ENCODE results near the gene PLIN4.

PLIN4 gene

DNA sequence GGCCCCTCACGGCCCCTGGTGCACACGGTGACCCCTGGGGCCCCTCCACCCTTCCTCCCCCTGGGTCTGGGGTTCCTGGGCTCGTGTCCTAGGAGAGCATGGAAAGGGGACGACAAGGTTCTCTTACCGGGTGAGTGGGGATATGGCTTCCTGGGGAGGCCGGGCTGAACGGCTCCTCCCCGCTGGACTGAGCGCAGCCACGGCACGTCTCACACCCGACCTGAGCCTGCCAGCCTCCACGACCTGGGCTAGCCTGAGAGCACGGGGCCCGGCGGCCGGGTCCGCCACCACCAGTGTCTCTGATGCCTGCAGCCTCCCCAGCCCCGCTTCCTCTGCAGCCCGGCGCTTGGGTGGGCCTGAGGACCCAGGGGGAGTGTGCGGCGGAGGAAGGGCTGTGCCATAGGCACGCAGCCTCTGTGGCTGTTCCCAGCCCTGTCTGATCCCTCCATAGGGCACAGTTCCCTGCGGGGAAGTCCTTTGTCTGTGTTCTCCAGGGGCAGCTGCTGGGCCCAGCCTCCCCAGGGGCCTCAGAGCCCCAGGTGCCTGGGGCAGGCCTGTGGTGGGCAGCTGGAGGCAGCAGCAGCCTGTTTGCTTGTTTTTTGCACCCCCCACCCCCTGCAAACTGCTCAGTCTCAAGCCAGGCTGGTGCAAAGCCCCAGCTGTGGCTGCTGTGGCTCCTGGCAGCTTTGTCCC, 15.0 kb downstream of the PLIN4 start:
- H2AFZ ChIP-seq (ENCODE audit: low read length, unreplicated experiment), result no peak overlapping the region
- H3K79me2 ChIP-seq (ENCODE audit: control insufficient read depth, insufficient read depth, low read length, unreplicated experiment), result no peaks in the 10 kb centered on the region
- H3K4me3 ChIP-seq (ENCODE audit: low read depth, low read length), result no peak overlapping the region
- H3K4me1 ChIP-seq (ENCODE audit: control insufficient read depth, insufficient read depth, low read length, unreplicated experiment), result peaks cover 8% of the 10 kb centered on the region
- H3K27me3 ChIP-seq (ENCODE audit: insufficient read depth, low read length), result no peaks in the 10 kb centered on the region
- no peak overlapping the region for H3K27ac ChIP-seq (ENCODE audit: low read depth, low read length)
- H3K36me3 ChIP-seq (ENCODE audit: insufficient read depth, low read length), result no peaks in the 10 kb centered on the region

DNA sequence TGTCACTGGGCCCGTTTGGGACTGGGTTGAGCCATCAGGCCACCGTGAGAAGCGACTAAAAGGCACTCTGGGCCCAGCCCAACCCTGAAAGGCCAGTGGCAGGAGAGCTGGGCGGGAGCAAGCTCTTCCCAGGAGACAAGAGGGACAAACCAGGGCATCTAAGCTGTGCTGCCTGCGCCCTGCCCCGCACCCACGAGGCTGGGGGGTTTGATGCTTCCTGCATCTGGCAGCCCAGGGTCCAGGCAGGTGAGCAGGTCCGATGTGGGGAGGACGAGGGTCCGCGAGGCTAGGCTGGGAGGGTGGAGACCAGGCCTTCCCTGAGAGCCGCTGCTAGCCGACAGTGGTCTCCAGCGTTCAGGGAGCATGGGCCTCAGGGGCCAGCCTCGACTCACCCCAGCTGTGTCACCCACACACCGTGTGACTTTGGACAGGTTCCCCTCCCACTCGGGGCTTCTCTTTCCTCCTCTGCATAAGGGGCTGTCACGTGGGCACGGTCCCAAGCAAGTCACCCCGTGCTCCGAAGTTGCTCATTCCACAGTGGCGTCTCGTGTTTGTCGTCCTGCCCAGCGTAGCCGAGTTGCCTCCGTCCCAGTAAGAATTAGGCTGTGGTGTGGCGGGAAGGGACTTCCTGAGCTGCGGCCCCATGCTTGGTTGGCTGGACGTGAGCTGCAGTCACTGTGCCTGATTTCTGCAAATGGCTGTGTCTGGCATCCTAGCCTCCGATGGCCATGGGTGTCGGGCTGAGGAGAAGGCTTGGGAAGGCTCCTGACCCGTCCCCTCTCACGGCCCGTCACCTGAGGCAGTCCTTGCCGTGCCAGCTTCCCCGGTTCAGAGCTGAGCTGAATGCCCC, 15.8 kb downstream of the PLIN4 start:
- Histone ChIP-seq H3K36me3 (ENCODE audit: insufficient read depth, low read length) (no peaks in the 10 kb centered on the region), H3K27ac (ENCODE audit: low read depth, low read length) (no peak overlapping the region), H3K4me1 (ENCODE audit: control insufficient read depth, insufficient read depth, low read length, unreplicated experiment) (peaks cover 8% of the 10 kb centered on the region), H3K27me3 (ENCODE audit: insufficient read depth, low read length) (no peaks in the 10 kb centered on the region), H2AFZ (ENCODE audit: low read length, unreplicated experiment) (no peak overlapping the region), H3K79me2 (ENCODE audit: control insufficient read depth, insufficient read depth, low read length, unreplicated experiment) (no peaks in the 10 kb centered on the region), H3K4me3 (ENCODE audit: low read depth, low read length) (no peak overlapping the region)

DNA sequence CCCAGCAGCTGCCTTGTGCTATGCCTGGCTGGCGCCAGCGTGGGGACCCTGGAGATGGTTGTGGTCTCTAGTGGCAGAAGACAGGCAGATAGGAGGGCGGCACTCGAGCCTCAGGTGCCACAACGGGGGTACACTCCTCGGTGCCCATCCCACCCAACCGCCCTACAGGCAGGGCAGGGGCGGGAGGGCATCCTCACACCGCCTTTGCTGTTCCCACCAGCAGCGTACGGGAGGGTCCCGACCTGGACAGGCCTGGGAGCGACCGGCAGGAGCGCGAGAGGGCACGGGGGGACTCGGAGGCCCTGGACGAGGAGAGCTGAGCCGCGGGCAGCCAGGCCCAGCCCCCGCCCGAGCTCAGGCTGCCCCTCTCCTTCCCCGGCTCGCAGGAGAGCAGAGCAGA, 16.6 kb downstream of the PLIN4 start:
- Histone ChIP-seq H2AFZ (ENCODE audit: low read length, unreplicated experiment) (no peak overlapping the region), H3K36me3 (ENCODE audit: insufficient read depth, low read length) (no peaks in the 10 kb centered on the region), H3K27me3 (ENCODE audit: insufficient read depth, low read length) (no peaks in the 10 kb centered on the region), H3K27ac (ENCODE audit: low read depth, low read length) (no peak overlapping the region), H3K4me3 (ENCODE audit: low read depth, low read length) (no peak overlapping the region), H3K4me1 (ENCODE audit: control insufficient read depth, insufficient read depth, low read length, unreplicated experiment) (peaks cover 5% of the 10 kb centered on the region), H3K79me2 (ENCODE audit: control insufficient read depth, insufficient read depth, low read length, unreplicated experiment) (no peaks in the 10 kb centered on the region)

DNA sequence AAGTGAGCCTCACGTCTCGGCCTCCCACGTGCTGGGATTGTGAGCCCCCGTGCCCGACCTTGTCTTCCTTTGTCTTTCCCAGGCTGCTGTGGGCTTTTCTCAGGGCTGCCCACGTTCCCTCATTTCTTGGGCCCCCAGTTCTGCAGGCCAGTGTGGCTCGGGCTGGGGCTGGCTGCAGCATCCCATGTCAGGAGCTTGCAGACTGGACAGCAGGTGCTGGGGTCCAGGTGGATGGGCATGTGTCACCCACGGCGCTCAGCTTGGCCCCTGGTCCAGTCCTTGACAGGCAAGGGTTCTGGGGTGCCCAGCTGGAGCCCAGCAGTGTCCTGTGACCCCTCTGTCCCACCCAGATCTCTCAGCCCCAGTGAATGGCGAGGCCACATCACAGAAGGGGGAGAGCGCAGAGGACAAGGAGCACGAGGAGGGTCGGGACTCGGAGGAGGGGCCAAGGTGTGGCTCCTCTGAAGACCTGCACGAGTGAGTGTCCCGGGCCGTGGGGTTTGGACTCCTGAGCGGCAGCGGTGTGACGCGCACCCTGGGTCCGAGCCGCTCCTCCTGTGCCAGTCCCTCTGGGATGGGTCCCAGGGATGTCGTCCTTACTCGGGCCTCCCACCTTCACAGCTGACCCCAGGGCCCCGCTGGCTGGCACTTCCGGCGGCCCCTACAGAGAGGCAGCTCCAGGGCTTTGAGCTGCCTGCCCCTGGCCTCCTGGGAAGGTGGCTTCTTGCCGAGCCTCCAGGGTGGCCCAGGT, 17.3 kb downstream of the PLIN4 start:
- Histone ChIP-seq H3K79me2 (ENCODE audit: control insufficient read depth, insufficient read depth, low read length, unreplicated experiment) (no peaks in the 10 kb centered on the region), H3K27me3 (ENCODE audit: insufficient read depth, low read length) (no peaks in the 10 kb centered on the region), H2AFZ (ENCODE audit: low read length, unreplicated experiment) (no peak overlapping the region), H3K4me3 (ENCODE audit: low read depth, low read length) (no peak overlapping the region), H3K4me1 (ENCODE audit: control insufficient read depth, insufficient read depth, low read length, unreplicated experiment) (no peaks in the 10 kb centered on the region), H3K36me3 (ENCODE audit: insufficient read depth, low read length) (no peaks in the 10 kb centered on the region), H3K27ac (ENCODE audit: low read depth, low read length) (no peak overlapping the region)

DNA sequence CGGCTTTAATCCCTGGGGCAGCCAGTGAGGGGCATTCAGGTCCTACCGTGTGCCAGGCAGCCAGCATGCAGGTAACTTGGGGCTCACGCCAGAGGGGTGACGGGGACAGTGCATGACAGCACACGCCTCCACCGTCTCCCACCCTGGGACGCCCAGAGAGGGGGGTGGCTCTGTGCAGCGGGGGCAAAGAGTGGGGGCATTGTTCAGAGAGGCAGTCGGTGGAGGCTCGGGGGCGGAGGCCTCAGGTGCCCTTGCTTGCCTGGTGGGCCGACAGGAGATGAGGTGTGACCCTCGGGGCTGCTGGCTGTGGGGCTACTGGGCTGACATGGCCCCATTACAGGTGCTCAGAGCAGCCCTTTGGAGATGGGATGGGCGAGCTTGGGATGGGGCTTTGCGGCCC, 18.4 kb downstream of the PLIN4 start:
- Histone ChIP-seq H3K79me2 (ENCODE audit: control insufficient read depth, insufficient read depth, low read length, unreplicated experiment) (no peaks in the 10 kb centered on the region), H2AFZ (ENCODE audit: low read length, unreplicated experiment) (no peak overlapping the region), H3K36me3 (ENCODE audit: insufficient read depth, low read length) (no peaks in the 10 kb centered on the region), H3K4me1 (ENCODE audit: control insufficient read depth, insufficient read depth, low read length, unreplicated experiment) (no peaks in the 10 kb centered on the region), H3K27ac (ENCODE audit: low read depth, low read length) (no peak overlapping the region), H3K27me3 (ENCODE audit: insufficient read depth, low read length) (no peaks in the 10 kb centered on the region), H3K4me3 (ENCODE audit: low read depth, low read length) (no peak overlapping the region)

DNA sequence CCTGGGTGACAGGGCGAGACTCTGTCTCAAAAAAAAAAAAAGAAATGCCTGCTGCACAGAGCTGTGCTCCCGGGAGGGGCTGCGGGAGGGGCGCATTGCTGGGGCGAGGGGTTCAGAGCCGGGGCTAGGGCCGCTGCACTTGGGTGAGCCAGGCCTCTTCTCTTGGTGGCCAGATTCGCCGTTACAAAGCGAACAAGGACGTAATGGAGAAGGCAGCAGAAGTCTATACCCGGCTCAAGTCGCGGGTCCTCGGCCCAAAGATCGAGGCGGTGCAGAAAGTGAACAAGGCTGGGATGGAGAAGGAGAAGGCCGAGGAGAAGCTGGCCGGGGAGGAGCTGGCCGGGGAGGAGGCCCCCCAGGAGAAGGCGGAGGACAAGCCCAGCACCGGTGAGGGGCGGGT, 19.0 kb downstream of the PLIN4 start:
- H3K4me1 ChIP-seq (ENCODE audit: control insufficient read depth, insufficient read depth, low read length, unreplicated experiment), result no peaks in the 10 kb centered on the region
- H3K27ac ChIP-seq (ENCODE audit: low read depth, low read length), result no peak overlapping the region
- H3K4me3 ChIP-seq (ENCODE audit: low read depth, low read length), result no peak overlapping the region
- H3K79me2 ChIP-seq (ENCODE audit: control insufficient read depth, insufficient read depth, low read length, unreplicated experiment), result no peaks in the 10 kb centered on the region
- no peaks in the 10 kb centered on the region for H3K27me3 ChIP-seq (ENCODE audit: insufficient read depth, low read length)
- no peaks in the 10 kb centered on the region for H3K36me3 ChIP-seq (ENCODE audit: insufficient read depth, low read length)
- H2AFZ ChIP-seq (ENCODE audit: low read length, unreplicated experiment), result no peak overlapping the region

DNA sequence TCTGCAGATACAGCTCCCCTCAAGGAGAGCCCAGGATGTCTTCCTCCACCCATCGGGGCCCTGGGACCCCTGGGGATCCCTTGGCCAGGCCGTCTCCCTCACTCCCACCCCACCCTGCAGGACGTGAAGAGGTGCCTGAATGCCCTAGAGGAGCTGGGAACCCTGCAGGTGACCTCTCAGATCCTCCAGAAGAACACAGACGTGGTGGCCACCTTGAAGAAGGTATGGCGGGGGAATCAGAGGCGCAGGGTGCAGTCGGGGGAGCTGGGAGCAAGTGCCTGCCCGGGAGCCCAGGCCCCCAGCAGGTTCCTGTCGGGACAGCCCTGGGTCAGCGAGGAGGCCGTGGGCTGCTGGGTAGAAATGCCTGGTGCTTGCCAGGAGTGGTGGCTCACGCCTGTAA, 19.6 kb downstream of the PLIN4 start:
- Histone ChIP-seq H2AFZ (ENCODE audit: low read length, unreplicated experiment) (no peak overlapping the region), H3K27ac (ENCODE audit: low read depth, low read length) (no peak overlapping the region), H3K4me3 (ENCODE audit: low read depth, low read length) (no peak overlapping the region), H3K27me3 (ENCODE audit: insufficient read depth, low read length) (no peaks in the 10 kb centered on the region), H3K4me1 (ENCODE audit: control insufficient read depth, insufficient read depth, low read length, unreplicated experiment) (no peaks in the 10 kb centered on the region), H3K36me3 (ENCODE audit: insufficient read depth, low read length) (no peaks in the 10 kb centered on the region), H3K79me2 (ENCODE audit: control insufficient read depth, insufficient read depth, low read length, unreplicated experiment) (no peaks in the 10 kb centered on the region)

DNA sequence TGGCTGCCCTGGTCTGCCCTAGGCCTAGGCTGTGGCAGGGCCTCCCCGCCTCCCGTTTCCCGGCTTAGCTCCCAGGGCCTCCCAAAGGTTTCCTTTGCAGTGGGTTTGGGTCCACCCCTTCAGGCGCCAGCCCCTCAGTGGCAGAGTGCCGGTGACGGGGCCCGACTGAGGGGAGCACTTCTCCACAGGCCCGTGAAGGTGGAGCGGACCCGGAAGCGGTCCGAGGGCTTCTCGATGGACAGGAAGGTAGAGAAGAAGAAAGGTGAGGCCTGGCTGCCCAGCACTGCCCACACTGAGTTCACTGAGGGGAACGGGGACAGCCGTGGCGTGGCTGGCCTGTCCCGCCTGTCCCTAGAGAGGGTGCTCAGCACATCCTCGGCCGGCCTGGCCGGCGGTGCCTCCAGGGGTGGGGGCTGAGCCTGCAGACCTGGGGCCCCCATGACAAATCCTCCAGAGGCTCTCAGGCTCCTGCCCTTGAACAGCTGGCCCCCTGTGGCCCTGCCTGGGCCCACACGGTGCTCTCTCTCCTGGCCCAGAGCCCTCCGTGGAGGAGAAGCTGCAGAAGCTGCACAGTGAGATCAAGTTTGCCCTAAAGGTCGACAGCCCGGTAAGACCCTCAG, 20.4 kb downstream of the PLIN4 start:
- H2AFZ ChIP-seq (ENCODE audit: low read length, unreplicated experiment), result no peak overlapping the region
- no peaks in the 10 kb centered on the region for H3K4me1 ChIP-seq (ENCODE audit: control insufficient read depth, insufficient read depth, low read length, unreplicated experiment)
- no peaks in the 10 kb centered on the region for H3K27me3 ChIP-seq (ENCODE audit: insufficient read depth, low read length)
- H3K27ac ChIP-seq (ENCODE audit: low read depth, low read length), result no peak overlapping the region
- H3K4me3 ChIP-seq (ENCODE audit: low read depth, low read length), result no peak overlapping the region
- no peaks in the 10 kb centered on the region for H3K79me2 ChIP-seq (ENCODE audit: control insufficient read depth, insufficient read depth, low read length, unreplicated experiment)
- no peaks in the 10 kb centered on the region for H3K36me3 ChIP-seq (ENCODE audit: insufficient read depth, low read length)

DNA sequence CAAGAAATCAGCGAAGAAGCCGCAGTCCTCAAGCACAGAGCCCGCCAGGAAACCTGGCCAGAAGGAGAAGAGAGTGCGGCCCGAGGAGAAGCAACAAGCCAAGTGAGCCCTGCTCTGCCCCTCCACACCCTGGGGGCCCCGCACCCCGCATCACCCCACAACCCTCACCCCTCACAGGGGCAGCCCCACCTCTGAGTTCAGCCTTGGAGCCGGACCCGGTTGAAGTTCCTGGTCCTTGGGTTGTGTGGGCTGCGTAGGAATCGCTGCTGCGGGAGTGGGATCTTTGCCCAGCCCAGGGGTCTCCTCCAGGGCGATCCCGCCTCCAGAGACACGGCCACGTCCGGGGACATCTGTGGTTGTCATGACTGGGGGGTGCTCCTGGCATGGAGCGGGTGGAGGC, 22.0 kb downstream of the PLIN4 start:
- no peak overlapping the region for H3K27ac ChIP-seq (ENCODE audit: low read depth, low read length)
- no peaks in the 10 kb centered on the region for H3K4me1 ChIP-seq (ENCODE audit: control insufficient read depth, insufficient read depth, low read length, unreplicated experiment)
- no peak overlapping the region for H3K4me3 ChIP-seq (ENCODE audit: low read depth, low read length)
- no peaks in the 10 kb centered on the region for H3K79me2 ChIP-seq (ENCODE audit: control insufficient read depth, insufficient read depth, low read length, unreplicated experiment)
- no peaks in the 10 kb centered on the region for H3K27me3 ChIP-seq (ENCODE audit: insufficient read depth, low read length)
- no peak overlapping the region for H2AFZ ChIP-seq (ENCODE audit: low read length, unreplicated experiment)
- H3K36me3 ChIP-seq (ENCODE audit: insufficient read depth, low read length), result peaks cover 7% of the 10 kb centered on the region; the same call in 1 of the 2 replicates

DNA sequence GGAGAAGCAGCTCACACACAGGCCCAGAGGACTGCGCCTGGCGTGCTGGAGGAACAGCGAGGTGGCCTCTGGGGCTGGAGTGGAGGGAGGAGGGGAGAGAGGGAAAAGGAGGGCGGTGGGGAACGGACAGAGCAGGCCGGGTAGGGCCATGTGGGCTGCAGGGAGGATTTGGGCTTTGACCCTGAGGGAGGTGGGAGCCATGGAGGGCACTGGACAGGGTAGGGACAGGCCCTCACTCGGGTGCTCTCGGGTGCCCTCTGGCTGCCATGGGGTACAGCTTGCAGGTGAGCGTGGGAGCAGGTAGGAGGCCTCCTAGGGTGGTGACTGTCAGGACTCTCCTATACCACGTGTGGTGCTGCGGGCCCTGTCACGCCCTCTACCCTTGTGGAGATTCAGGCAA, 22.8 kb downstream of the PLIN4 start:
- Histone ChIP-seq H3K4me1 (ENCODE audit: control insufficient read depth, insufficient read depth, low read length, unreplicated experiment) (no peaks in the 10 kb centered on the region), H3K27me3 (ENCODE audit: insufficient read depth, low read length) (no peaks in the 10 kb centered on the region), H3K36me3 (ENCODE audit: insufficient read depth, low read length) (peaks cover 8% of the 10 kb centered on the region; the same call in 1 of the 2 replicates), H3K79me2 (ENCODE audit: control insufficient read depth, insufficient read depth, low read length, unreplicated experiment) (no peaks in the 10 kb centered on the region), H2AFZ (ENCODE audit: low read length, unreplicated experiment) (no peak overlapping the region), H3K27ac (ENCODE audit: low read depth, low read length) (no peak overlapping the region), H3K4me3 (ENCODE audit: low read depth, low read length) (no peak overlapping the region)
